GM18519 (cell line): ENCODE results near the gene ANO6.

Experiments
- ATAC-seq: cut with Tn5 transposase; IDR thresholded peaks from one replicate; pipeline ENCODE4 v1.9.1; 2021; ENCODE audit warnings: mild to moderate bottlenecking, moderate library complexity; ENCODE audit not compliant: unreplicated experiment, low FRiP score

ANO6 gene

GRCh38 chr12:45270951-45271350 is 55.1 kb downstream of the ANO6 start:
- ATAC-seq = no peak

GRCh38 chr12:45273717-45274271 is 57.9 kb downstream of the ANO6 start:
- no peak for ATAC-seq

- ATAC-seq = no peak
Measured at GRCh38 chr12:45276154-45276755, 60.4 kb downstream of the ANO6 start.

GRCh38 chr12:45278447-45278846 is 62.6 kb downstream of the ANO6 start:
- ATAC-seq = no peak

- ATAC-seq = no peak
Measured at GRCh38 chr12:45279931-45280830, 64.3 kb downstream of the ANO6 start.

GRCh38 chr12:45281994-45282393 is 66.1 kb downstream of the ANO6 start:
- ATAC-seq = no peak

- ATAC-seq = no peak
Measured at GRCh38 chr12:45282411-45282810, 66.5 kb downstream of the ANO6 start.

- no peak for ATAC-seq
Measured at GRCh38 chr12:45284096-45284901, 68.4 kb downstream of the ANO6 start.

GRCh38 chr12:45285717-45286116 is 69.8 kb downstream of the ANO6 start:
- no peak for ATAC-seq

- ATAC-seq = no peak
Measured at GRCh38 chr12:45286621-45287020, 70.7 kb downstream of the ANO6 start.

- no peak for ATAC-seq
Measured at GRCh38 chr12:45289245-45290215, 73.6 kb downstream of the ANO6 start.

GRCh38 chr12:45290216-45290605 is 74.3 kb downstream of the ANO6 start:
- ATAC-seq = no peak

- ATAC-seq = no peak
Measured at GRCh38 chr12:45291518-45291917, 75.6 kb downstream of the ANO6 start.

- no peak for ATAC-seq
Measured at GRCh38 chr12:45292486-45293195, 76.7 kb downstream of the ANO6 start.

- no peak for ATAC-seq
Measured at GRCh38 chr12:45294906-45295305, 79.0 kb downstream of the ANO6 start.

GRCh38 chr12:45296046-45296586 is 80.2 kb downstream of the ANO6 start:
- no peak for ATAC-seq

GRCh38 chr12:45298047-45298446 is 82.2 kb downstream of the ANO6 start:
- no peak for ATAC-seq

GRCh38 chr12:45298721-45299692 is 83.1 kb downstream of the ANO6 start:
- ATAC-seq = no peak
